Calu3 (cell line): ENCODE measurements around the gene ARHGAP42. TPM values are rescaled to one million over a fixed set of nuclear protein-coding genes. Genes with fewer than 3 reads are reported as not detected.
"Not testable (repeated sequence)": the region's sequence is repeated elsewhere in the genome, so short reads cannot be mapped to it uniquely, and the experiment has no call there.

ENCODE experiments used
- BruUV-seq: library from RNA; stranded (reverse); fragments of 400-500 nt; replicated peaks from 2 replicates; lab custom pipeline; 2021; lab: Mats Ljungman, UMichigan
- CTCF ChIA-PET: fragments of 300-600 bp; sonication (Branson Sonifier 250); formaldehyde crosslinking; loops from one replicate; lab custom pipeline; 2022; ENCODE audit warnings: antibody characterized with exemption; lab: Charles Lee
- DNase-seq: peaks from one replicate; pipeline ENCODE4 v3.0.0; 2022
- H3K27ac Mint-ChIP-seq: one replicate; pipeline ENCODE4 v1.8.0; 2022; ENCODE audit warnings: mixed read lengths; ENCODE audit not compliant: unreplicated experiment
- H3K27me3 Mint-ChIP-seq: one replicate; pipeline ENCODE4 v1.8.0; 2022; ENCODE audit warnings: mixed read lengths; ENCODE audit not compliant: unreplicated experiment
- H3K36me3 Mint-ChIP-seq: one replicate; pipeline ENCODE4 v1.8.0; 2022; ENCODE audit warnings: mild to moderate bottlenecking, moderate library complexity, mixed read lengths; ENCODE audit not compliant: insufficient read depth, unreplicated experiment
- H3K4me1 Mint-ChIP-seq: one replicate; pipeline ENCODE4 v1.8.0; 2022; ENCODE audit warnings: mild to moderate bottlenecking, low read depth, mixed read lengths; ENCODE audit not compliant: unreplicated experiment
- H3K4me3 Mint-ChIP-seq: one replicate; pipeline ENCODE4 v1.8.0; 2022; ENCODE audit warnings: mild to moderate bottlenecking, low read depth, moderate library complexity, mixed read lengths; ENCODE audit not compliant: unreplicated experiment
- H3K9me3 Mint-ChIP-seq: one replicate; pipeline ENCODE4 v1.8.0; 2022; ENCODE audit warnings: low read depth, mixed read lengths; ENCODE audit not compliant: unreplicated experiment
- intact Hi-C: fragments of 100-400 bp; cut with micrococcal nuclease; formaldehyde crosslinking; loops from one replicate; pipeline ENCODE4 v1.10.0; 2022; ENCODE audit not compliant: unreplicated experiment
- total RNA-seq: library from RNA; stranded (reverse); gene quantifications from 2 replicates; pipeline ENCODE4 v1.2.3, GENCODE V29; 2022
- TF ChIP-seq, protein P1 (sequence below): fragments of 200-600 bp; IDR thresholded peaks from one replicate; pipeline ENCODE4 v1.8.0; 2022; ENCODE audit warnings: antibody characterized with exemption; ENCODE audit not compliant: unreplicated experiment

ARHGAP42 gene
- total RNA-seq, 1 experiment from 2014 or later = 10.3 TPM

DNA sequence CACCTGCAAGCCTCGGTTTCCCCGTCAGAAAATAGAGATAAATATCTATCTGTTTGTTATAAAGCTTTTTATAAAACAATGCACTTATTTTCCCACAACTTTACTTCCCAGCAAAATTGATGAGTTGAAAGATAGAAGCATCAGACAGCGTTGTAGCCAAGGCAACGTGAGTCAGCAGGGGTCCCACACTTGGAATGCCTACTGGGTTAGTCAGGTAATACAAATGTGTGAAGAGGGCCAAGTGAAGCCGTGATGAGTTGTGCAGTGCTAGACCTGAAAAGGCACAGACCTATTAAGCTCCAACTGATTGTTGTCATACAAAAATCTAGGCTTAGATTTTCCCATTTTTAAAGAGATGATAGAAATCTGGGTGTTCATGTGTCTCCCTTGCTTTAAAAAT, 323.8 kb downstream of the ARHGAP42 start:
- no TSS peak for BruUV-seq
- no peaks in the 10 kb centered on the region for H3K27me3 Mint-ChIP-seq
- no peaks in the 10 kb centered on the region for H3K4me1 Mint-ChIP-seq
- DNase-seq = no peak
- no peak overlapping the region for H3K27ac Mint-ChIP-seq
- H3K9me3 Mint-ChIP-seq = no peaks in the 10 kb centered on the region
- H3K36me3 Mint-ChIP-seq = no peaks in the 10 kb centered on the region
- intact Hi-C loops = no loop called here
- H3K4me3 Mint-ChIP-seq = no peak overlapping the region
- CTCF ChIA-PET = no interaction called here
- TF ChIP-seq, protein P1, sequence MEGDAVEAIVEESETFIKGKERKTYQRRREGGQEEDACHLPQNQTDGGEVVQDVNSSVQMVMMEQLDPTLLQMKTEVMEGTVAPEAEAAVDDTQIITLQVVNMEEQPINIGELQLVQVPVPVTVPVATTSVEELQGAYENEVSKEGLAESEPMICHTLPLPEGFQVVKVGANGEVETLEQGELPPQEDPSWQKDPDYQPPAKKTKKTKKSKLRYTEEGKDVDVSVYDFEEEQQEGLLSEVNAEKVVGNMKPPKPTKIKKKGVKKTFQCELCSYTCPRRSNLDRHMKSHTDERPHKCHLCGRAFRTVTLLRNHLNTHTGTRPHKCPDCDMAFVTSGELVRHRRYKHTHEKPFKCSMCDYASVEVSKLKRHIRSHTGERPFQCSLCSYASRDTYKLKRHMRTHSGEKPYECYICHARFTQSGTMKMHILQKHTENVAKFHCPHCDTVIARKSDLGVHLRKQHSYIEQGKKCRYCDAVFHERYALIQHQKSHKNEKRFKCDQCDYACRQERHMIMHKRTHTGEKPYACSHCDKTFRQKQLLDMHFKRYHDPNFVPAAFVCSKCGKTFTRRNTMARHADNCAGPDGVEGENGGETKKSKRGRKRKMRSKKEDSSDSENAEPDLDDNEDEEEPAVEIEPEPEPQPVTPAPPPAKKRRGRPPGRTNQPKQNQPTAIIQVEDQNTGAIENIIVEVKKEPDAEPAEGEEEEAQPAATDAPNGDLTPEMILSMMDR = no peak

DNA sequence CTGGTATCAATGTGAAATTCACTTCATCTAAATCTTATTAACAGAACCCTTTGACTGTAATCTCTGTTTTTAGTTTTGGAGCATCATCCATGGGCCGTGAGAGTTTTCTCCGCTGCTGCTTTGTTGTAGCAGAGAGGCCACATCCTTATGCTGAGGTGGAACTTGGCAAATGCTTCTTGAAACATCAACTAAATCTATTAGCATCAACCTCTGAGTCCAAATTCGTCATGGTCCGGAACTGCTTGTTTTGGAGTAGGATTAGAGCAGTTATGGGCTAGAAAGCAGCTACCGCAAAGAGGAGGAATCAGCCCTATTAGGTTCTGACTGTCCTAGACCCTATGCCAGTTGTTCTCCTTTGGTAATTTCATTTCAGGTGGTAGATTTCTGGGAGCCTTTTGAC, 324.8 kb downstream of the ARHGAP42 start:
- Mint-ChIP-seq H3K27ac (no peak overlapping the region), H3K36me3 (no peaks in the 10 kb centered on the region), H3K4me3 (no peak overlapping the region), H3K27me3 (no peaks in the 10 kb centered on the region), H3K4me1 (no peaks in the 10 kb centered on the region), H3K9me3 (no peaks in the 10 kb centered on the region)
- TF ChIP-seq, protein P1 = no peak
- CTCF ChIA-PET = no interaction called here
- no peak for DNase-seq
- no TSS peak for BruUV-seq
- intact Hi-C loops = no loop called here

DNA sequence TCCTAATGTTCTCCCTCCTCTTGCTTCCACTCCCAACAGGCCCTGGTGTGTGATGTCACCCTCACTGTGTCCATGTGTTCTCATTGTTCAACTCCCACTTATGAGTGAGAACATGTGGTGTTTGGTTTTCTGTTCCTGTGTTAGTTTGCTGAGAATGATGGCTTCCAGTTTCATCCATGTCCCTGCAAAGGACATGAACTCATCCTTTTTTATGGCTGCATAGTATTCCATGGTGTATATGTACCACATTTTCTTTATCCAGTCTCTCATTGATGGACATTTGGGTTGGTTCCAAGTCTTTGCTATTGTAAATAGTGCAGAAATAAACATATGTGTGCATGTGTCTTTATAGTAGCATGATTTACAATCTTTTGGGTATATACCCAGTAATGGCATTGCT, 326.6 kb downstream of the ARHGAP42 start:
- H3K9me3 Mint-ChIP-seq, DNase-seq, H3K4me3 Mint-ChIP-seq, H3K27ac Mint-ChIP-seq, H3K27me3 Mint-ChIP-seq, H3K4me1 Mint-ChIP-seq, H3K36me3 Mint-ChIP-seq, CTCF ChIA-PET, BruUV-seq, intact Hi-C loops: not testable (repeated sequence)

DNA sequence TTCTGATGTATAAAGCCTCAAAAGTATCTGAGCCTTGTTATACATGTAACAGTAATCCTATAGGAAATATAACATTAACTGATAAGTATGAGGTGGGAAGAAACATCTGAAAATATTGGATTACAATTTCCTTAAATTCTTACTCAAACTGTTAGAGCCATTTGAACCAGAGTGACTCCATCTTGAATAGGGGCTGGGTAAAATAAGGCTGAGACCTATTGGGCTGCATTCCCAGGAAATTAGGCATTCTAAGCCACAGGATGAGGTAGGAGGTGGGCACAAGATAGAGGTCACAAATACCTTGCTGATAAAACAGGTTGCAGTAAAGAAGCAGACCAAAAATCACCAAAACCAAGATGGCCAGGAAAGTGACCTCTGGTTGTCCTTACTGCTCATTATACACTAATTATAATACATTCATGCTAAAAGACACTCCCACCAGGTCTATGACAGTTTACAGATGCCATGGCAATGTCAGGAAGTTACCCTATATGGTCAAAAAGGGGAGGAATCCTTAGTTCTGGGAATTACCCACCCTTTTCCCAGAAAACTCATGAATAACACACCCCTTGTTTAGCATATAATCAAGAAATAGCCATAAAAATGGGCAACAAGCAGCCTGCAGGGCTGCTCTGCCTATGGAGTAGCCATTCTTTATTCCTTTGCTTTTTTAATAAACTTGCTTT, 327.7 kb downstream of the ARHGAP42 start:
- Mint-ChIP-seq H3K27me3 (no peaks in the 10 kb centered on the region), H3K4me1 (no peaks in the 10 kb centered on the region), H3K36me3 (no peaks in the 10 kb centered on the region), H3K9me3 (no peaks in the 10 kb centered on the region), H3K27ac (no peak overlapping the region), H3K4me3 (no peak overlapping the region)
- intact Hi-C loops = no loop called here
- CTCF ChIA-PET = no interaction called here
- DNase-seq = no peak
- TF ChIP-seq, protein P1 = no peak
- no TSS peak for BruUV-seq

DNA sequence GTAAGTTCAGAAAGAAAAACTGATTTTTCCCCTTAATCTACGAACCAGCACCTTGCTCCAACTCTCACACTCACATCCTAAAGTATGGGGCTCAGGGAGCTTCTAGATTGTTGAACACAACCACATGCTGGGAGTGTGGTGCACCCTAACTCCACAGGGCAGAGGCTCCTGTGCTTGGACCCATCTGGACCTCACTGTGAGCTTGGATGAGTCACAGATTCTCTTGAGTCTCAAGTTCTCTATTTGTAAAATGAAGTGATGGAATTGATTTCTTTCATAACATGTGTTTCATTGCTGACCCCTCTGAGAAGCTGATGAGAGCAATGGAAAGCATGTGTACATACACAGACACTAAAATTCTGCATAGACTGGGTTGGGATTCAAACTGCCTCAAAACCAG, 332.8 kb downstream of the ARHGAP42 start:
- intact Hi-C loops = no loop called here
- no peak for DNase-seq
- BruUV-seq = no TSS peak
- Mint-ChIP-seq H3K27me3 (no peaks in the 10 kb centered on the region), H3K36me3 (no peaks in the 10 kb centered on the region), H3K4me3 (no peak overlapping the region), H3K27ac (no peak overlapping the region), H3K9me3 (no peaks in the 10 kb centered on the region), H3K4me1 (no peaks in the 10 kb centered on the region)
- TF ChIP-seq, protein P1 = no peak
- CTCF ChIA-PET = no interaction called here
